Activated T-helper 2 cell treated with anti-CD3 and anti-CD28 coated beads, Interferon-gamma antibody, Interleukin-2, Interleukin-4, amounts not matched to agents 10 μg/mL and 5 μg/mL and 100 μg/mL, durations not matched to agents 14 hours and 24 hours and 36 hours (primary cell): ENCODE measurements around the gene PLCD4. TPM values are rescaled to one million over a fixed set of nuclear protein-coding genes. Genes with fewer than 3 reads are reported as not detected.

Source experiments
- DNase-seq: peaks from one replicate; pipeline ENCODE4 v3.0.0; 2021; ENCODE audit warnings: low spot score
- H3K27ac Mint-ChIP-seq: one replicate; pipeline ENCODE4 v1.8.0; 2021; ENCODE audit warnings: mixed read lengths
- H3K27me3 Mint-ChIP-seq: one replicate; pipeline ENCODE4 v1.8.0; 2021; ENCODE audit warnings: low read depth, mixed read lengths
- H3K36me3 Mint-ChIP-seq: one replicate; pipeline ENCODE4 v1.8.0; 2021; ENCODE audit warnings: low read depth, mixed read lengths
- H3K4me1 Mint-ChIP-seq: one replicate; pipeline ENCODE4 v1.8.0; 2021; ENCODE audit warnings: low read depth, mixed read lengths
- H3K4me3 Mint-ChIP-seq: one replicate; pipeline ENCODE4 v1.8.0; 2021; ENCODE audit warnings: low read depth, mild to moderate bottlenecking, moderate library complexity, mixed read lengths
- H3K9me3 Mint-ChIP-seq: one replicate; pipeline ENCODE4 v1.8.0; 2021; ENCODE audit warnings: mixed read lengths
- intact Hi-C: fragments of 100-400 bp; cut with micrococcal nuclease; formaldehyde crosslinking; loops from one replicate; pipeline ENCODE4 v1.15.1; 2023
- total RNA-seq: library from RNA; stranded (reverse); gene quantifications from 2 replicates; pipeline ENCODE4 v1.2.3, GENCODE V29; 2022

The PLCD4 gene
- total RNA-seq, 1 donor from 2014 or later, result 0.18 TPM

DNA sequence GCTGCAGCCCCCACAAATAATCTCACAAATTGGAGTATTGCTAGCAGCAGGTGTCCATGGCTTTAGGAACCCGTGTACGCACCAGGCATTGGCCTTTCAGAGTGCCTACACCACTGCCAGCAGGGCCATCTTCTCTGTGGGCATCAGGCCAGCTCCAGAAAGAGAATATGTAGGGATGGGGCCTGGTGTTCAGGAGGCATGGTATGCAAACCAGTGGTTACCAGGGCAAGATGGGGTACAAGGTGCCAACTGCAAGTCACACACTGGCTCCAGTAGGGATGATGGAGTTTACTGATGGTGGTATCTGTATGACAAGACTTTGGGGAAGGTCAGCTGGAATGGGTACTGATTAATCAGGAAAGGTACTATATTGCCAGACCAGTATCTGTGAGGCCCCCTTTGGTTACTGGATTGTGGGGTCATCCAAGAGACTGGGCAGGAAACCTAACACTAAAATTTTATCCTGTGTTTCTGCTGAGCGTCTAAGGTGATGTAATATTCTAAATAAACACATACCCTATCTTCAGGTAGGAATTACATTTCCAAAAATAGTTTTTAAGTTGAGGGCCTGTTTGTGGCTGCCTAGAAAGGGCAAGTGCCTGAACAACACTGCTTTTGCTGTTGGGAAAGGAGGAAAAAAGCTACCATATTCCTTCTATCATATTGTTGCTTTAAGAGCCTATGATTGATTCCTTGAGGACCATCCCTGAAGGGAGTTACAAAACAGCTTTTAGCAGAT, 30.0 kb upstream of the PLCD4 start:
- Mint-ChIP-seq H3K36me3 (peaks cover 64% of the 10 kb centered on the region), H3K4me3 (no peak overlapping the region), H3K27ac (no peak overlapping the region), H3K27me3 (no peaks in the 10 kb centered on the region), H3K4me1 (peaks cover 34% of the 10 kb centered on the region), H3K9me3 (no peaks in the 10 kb centered on the region)
- DNase-seq, result no peak
- intact Hi-C loops, result no loop called here

GRCh38 chr2:218578272-218578877, 29.3 kb upstream of the PLCD4 start:
- peaks cover 66% of the 10 kb centered on the region for H3K36me3 Mint-ChIP-seq
- no peak overlapping the region for H3K27ac Mint-ChIP-seq
- intact Hi-C loops, result no loop called here
- peaks cover 38% of the 10 kb centered on the region for H3K4me1 Mint-ChIP-seq
- no peaks in the 10 kb centered on the region for H3K27me3 Mint-ChIP-seq
- DNase-seq, result no peak
- no peak overlapping the region for H3K4me3 Mint-ChIP-seq
- H3K9me3 Mint-ChIP-seq, result no peaks in the 10 kb centered on the region

DNA sequence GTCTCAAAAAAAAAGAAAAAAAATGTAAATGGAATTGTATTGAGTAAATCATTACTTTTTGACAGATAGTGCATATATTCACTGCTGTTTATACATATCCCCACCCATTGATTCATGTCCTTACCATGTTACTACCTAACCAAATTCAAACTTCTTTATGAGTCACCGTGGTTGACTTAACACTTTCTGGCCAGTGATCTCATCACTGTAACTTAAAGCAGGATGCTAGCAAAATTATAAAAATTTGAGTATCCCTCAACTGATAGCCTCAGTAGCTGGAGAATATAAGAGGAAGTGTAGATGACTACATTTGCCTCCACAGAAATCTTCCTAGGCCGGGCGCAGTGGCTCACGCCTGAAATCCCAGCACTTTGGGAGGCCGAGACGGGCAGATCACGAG, 25.6 kb upstream of the PLCD4 start:
- no peak for DNase-seq
- Mint-ChIP-seq H3K9me3 (no peaks in the 10 kb centered on the region), H3K27me3 (no peaks in the 10 kb centered on the region), H3K27ac (peak overlapping the region; percentile 77), H3K4me3 (no peak overlapping the region), H3K36me3 (peaks cover 69% of the 10 kb centered on the region), H3K4me1 (peaks cover 33% of the 10 kb centered on the region)
- intact Hi-C loops, result loop anchor here (1.0 to 5.0 kb wide), 2 partner anchors 14 to 175 kb away; partner anchors contain the start of genes CNOT9 and USP37

DNA sequence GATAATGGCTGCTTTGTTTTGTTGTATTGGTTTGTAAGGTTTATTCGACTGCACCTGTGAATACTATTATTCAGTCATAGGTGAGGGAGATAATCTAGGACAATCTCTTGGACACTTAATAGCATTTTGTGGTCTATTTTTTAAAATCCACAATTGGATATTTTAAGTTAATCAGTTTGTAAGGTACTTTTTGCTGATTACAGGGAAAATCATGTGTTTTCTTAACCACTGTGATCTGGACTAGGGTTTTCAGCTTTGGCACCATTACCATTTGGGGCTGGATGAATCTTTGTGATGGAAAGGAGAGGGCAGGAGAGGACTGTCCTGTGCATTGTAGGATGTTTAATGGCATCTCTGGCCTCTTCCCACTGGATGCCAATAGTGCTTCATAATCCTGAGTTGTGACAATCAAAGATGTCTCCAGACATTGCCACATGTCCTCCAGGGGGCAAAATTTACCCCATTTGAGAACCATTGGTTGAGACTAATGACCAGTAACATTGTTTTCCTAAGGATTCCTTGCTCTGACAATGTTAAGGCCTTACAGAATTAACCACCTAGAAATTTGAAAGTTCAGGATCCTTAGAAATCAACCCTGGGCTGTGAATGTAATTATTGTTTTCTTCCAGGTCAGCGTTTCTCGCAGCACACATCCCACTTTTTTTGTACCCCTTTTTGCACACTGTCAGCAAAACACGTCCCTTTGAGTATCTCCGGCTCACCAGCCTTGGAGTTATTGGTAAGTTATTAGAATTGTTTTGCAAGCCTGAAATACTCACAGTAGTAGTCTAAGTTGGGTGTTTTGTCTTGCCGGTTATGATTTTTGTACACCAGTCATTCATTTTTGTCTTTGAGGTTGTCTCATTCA, 23.5 kb upstream of the PLCD4 start:
- peaks cover 71% of the 10 kb centered on the region for H3K36me3 Mint-ChIP-seq
- H3K4me3 Mint-ChIP-seq, result no peak overlapping the region
- no peaks in the 10 kb centered on the region for H3K9me3 Mint-ChIP-seq
- H3K27me3 Mint-ChIP-seq, result no peaks in the 10 kb centered on the region
- peaks cover 20% of the 10 kb centered on the region for H3K4me1 Mint-ChIP-seq
- H3K27ac Mint-ChIP-seq, result peak overlapping the region; percentile 9
- intact Hi-C loops, result loop anchor here (5.0 kb wide), 1 partner anchor 177 kb away; no protein-coding TSS in a partner anchor
- no peak for DNase-seq

GRCh38 chr2:218585541-218585940, 22.2 kb upstream of the PLCD4 start:
- Mint-ChIP-seq H3K27me3 (no peaks in the 10 kb centered on the region), H3K27ac (no peak overlapping the region), H3K4me1 (peaks cover 17% of the 10 kb centered on the region), H3K4me3 (no peak overlapping the region), H3K36me3 (peaks cover 79% of the 10 kb centered on the region), H3K9me3 (no peaks in the 10 kb centered on the region)
- no peak for DNase-seq
- intact Hi-C loops, result no loop called here

GRCh38 chr2:218605432-218605831, 2.3 kb upstream of the PLCD4 start:
- Mint-ChIP-seq H3K4me3 (no peak overlapping the region), H3K9me3 (no peaks in the 10 kb centered on the region), H3K27ac (no peak overlapping the region), H3K4me1 (no peaks in the 10 kb centered on the region), H3K27me3 (peaks cover 17% of the 10 kb centered on the region), H3K36me3 (no peaks in the 10 kb centered on the region)
- no peak for DNase-seq
- intact Hi-C loops, result no loop called here

DNA sequence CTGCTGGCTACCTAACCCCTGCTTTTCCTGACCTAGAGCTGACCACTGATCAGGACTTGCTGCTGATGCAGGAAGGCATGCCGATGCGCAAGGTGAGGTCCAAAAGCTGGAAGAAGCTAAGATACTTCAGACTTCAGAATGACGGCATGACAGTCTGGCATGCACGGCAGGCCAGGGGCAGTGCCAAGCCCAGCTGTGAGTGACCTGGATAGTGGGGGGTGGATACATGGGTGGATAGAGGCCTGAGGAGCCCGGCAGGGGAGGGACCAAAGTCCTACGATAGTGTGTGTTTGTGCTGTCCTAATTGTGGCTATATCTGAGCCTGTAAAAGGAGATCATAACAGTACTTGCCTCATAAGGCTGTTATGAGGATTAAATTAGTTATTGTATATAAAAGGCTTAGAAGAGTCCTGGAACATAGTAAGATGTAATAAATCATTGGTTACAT, 8.2 kb downstream of the PLCD4 start:
- DNase-seq, result no peak
- no peaks in the 10 kb centered on the region for H3K36me3 Mint-ChIP-seq
- no peak overlapping the region for H3K27ac Mint-ChIP-seq
- no peaks in the 10 kb centered on the region for H3K27me3 Mint-ChIP-seq
- H3K9me3 Mint-ChIP-seq, result no peaks in the 10 kb centered on the region
- intact Hi-C loops, result no loop called here
- no peaks in the 10 kb centered on the region for H3K4me1 Mint-ChIP-seq
- H3K4me3 Mint-ChIP-seq, result no peak overlapping the region

- no peak overlapping the region for H3K4me3 Mint-ChIP-seq
- no peaks in the 10 kb centered on the region for H3K9me3 Mint-ChIP-seq
- intact Hi-C loops, result no loop called here
- H3K36me3 Mint-ChIP-seq, result no peaks in the 10 kb centered on the region
- H3K27ac Mint-ChIP-seq, result no peak overlapping the region
- H3K27me3 Mint-ChIP-seq, result no peaks in the 10 kb centered on the region
- no peaks in the 10 kb centered on the region for H3K4me1 Mint-ChIP-seq
- no peak for DNase-seq
These were observed 10.6 kb downstream of the PLCD4 start for GRCh38 chr2:218618102-218618860.

- Mint-ChIP-seq H3K27ac (no peak overlapping the region), H3K27me3 (no peaks in the 10 kb centered on the region), H3K4me3 (no peak overlapping the region), H3K4me1 (no peaks in the 10 kb centered on the region), H3K9me3 (no peaks in the 10 kb centered on the region), H3K36me3 (no peaks in the 10 kb centered on the region)
- intact Hi-C loops, result no loop called here
- no peak for DNase-seq
These were observed 13.3 kb downstream of the PLCD4 start for GRCh38 chr2:218621007-218621406.

GRCh38 chr2:218622606-218623365, 15.1 kb downstream of the PLCD4 start:
- DNase-seq, result no peak
- H3K36me3 Mint-ChIP-seq, result no peaks in the 10 kb centered on the region
- intact Hi-C loops, result no loop called here

DNA sequence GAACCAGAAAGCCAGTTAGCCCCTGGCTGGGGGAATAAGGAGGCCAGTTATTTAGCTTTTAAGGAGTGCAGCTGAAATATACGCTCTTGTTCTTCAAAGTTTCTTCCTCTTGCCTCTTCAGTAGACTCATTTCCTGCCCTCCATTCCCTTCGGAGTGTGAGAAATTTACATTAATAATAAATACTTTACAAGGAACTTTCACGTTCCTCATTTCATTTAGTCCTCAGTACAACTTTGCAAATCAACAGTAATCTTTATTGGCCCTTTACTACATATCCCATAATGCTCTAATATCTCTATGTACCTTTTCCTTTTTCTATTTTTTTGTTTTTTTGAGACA, 15.6 kb downstream of the PLCD4 start:
- intact Hi-C loops, result no loop called here
- Mint-ChIP-seq H3K27ac (no peak overlapping the region), H3K27me3 (no peaks in the 10 kb centered on the region), H3K4me3 (no peak overlapping the region), H3K9me3 (no peaks in the 10 kb centered on the region), H3K36me3 (no peaks in the 10 kb centered on the region), H3K4me1 (no peaks in the 10 kb centered on the region)
- DNase-seq, result no peak

More at GRCh38 chr2:218622606-218623365, 15.1 kb downstream of the PLCD4 start:
- Mint-ChIP-seq H3K27me3 (no peaks in the 10 kb centered on the region), H3K4me1 (no peaks in the 10 kb centered on the region), H3K27ac (no peak overlapping the region), H3K9me3 (no peaks in the 10 kb centered on the region), H3K4me3 (no peak overlapping the region)

- no peaks in the 10 kb centered on the region for H3K9me3 Mint-ChIP-seq
- H3K27me3 Mint-ChIP-seq, result no peaks in the 10 kb centered on the region
- H3K4me3 Mint-ChIP-seq, result no peak overlapping the region
These were observed 18.7 kb downstream of the PLCD4 start for GRCh38 chr2:218626369-218626768.

More at GRCh38 chr2:218626369-218626768, 18.7 kb downstream of the PLCD4 start:
- Mint-ChIP-seq H3K36me3 (no peaks in the 10 kb centered on the region), H3K27ac (no peak overlapping the region), H3K4me1 (no peaks in the 10 kb centered on the region)
- intact Hi-C loops, result no loop called here
- no peak for DNase-seq
